Stimulated activated CD4-positive, alpha-beta T cell treated with anti-CD3 and anti-CD28 coated beads, TNF-alpha, amount 100 ng/mL, for 4 hours (primary cell): ENCODE data around the gene VIPR2.
"Not testable (repeated sequence)": the region's sequence is repeated elsewhere in the genome, so short reads cannot be mapped to it uniquely, and the experiment has no call there.

ENCODE experiments used
- DNase-seq, 3 experiments: peaks; one replicate each; pipeline ENCODE4 v3.0.0-alpha.2; 2020; ENCODE audit warnings: low read depth in 3 of 3

VIPR2 gene

DNA sequence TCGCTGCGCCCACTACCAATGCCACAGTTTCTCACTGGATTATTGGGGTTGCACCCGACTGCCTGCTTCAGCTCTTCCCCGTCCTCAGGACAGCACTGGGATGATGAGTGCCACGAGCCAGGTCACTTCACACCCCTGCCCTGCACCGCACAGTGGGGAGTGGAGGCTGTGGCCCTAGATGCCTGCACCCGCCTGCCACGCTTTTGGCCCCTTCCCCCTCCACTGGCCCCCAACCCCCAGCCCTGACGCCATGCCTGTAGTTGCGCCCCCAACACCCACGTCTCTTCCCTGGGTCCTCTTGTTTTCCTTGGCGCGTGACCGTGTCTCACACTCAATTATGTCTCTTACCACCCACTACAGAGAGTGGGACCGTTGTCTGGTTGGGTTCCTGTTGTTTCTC, 134.3 kb downstream of the VIPR2 start:
- DNase-seq = no peak

DNA sequence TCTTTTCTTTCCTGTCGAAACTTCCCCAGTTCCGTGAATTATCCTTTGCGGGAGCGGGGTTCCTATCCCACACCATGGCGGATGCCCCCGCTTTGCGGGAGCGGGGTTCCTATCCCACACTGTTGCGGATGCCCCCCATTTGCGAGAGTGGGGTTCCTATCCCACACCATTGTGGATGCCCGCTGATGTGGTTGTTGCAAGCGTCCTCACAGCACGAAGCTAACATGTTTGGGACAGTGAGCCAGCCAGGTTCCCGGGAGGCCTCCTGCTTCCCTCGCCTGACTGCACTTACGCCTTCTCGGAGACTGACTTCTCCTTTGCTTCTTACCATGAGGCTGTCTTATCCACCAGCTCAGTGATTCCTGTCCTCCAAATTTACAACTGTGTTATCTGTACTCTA, 134.7 kb downstream of the VIPR2 start:
- no peak for DNase-seq

DNA sequence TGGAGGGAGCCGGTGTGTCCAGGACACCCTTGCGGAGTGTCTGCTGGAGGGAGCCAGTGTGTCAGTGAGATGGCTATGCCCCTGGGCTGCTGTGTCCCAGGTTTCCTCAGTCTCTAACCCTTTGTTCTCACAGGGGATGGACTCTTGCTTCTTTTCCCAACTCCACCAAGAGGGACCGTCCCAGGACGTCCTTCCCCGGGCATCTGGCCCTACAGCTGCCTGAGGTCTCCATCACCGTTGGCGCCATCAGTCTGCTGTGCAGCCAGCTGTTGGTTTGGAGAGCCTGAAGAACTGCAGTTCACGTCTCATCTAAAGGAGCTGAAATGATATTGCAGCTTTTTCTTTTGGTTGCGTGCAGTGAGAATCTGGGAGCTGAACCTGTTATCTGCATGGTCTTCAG, 136.2 kb downstream of the VIPR2 start:
- DNase-seq = no peak

DNA sequence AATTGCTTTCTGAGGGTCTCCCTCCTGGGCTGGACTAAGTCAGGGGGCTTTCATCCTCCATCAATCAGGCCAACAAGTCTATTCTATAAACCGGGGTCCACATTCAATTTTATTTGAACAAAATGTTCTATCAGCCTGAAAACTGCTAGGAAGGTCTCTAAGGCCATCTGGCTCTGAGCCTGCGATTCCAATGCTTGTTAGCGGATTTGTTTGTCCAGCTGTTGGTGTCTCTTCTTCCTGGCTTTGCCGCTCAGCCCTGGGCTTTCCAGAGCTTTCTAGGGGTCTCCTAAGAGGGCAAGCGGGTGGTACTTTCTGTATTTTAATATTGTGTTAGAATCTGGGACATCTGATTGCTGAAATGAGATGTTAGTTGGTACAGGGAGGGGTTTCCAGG, 136.7 kb downstream of the VIPR2 start:
- DNase-seq = no peak

DNA sequence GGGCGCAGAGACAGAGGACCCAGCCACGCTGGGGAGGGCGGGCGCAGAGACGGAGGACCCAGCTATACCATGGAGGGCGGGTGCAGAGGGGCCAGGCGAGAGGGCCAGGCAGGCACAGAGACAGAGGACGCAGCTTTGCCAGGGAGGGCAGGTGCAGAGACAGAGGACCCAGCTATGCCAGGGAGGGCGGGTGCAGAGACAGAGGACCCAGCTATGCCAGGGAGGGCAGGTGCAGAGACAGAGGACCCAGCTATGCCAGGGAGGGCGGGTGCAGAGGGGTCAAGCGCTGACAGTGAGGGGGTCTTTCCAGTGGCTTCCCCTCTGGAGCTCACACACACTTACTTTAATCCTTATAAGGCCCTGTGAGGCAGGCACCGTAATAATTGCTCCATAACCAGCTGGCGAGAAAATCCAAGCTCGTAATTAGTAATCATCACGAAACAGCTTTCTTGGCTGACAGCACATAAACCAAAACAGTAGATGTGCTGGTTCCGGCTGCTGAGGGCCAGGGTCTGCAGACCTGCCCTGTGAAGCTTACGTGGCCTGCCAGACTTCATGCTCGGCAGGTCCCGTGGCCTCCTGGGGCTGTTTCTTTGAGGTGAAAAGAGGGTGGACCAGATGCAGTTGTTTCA, 137.2 kb downstream of the VIPR2 start:
- DNase-seq = no peak

DNA sequence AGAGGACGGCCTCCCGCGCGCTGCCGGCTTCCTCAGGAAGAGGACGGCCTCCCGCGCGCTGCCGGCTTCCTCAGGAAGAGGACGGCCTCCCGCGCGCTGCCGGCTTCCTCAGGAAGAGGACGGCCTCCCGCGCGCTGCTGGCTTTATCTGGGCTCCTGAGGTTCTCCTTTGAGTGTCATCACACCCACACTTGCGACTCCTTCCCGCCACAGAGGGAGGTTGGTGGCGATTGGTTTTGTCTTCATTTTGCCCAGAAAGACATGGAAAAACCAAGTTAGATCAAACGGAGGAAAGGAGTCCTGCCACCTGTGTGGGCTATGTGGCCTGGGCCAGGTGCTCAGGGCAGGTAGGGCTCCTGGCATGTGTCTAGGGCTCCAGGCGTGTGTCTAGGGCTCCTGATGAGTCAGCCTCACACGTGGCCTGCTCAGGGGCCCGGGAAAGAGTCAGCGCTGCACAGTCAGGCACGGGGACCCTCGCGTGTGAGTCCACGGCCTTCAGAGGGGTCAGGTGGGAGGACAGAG, 138.0 kb downstream of the VIPR2 start:
- no peak for DNase-seq

DNA sequence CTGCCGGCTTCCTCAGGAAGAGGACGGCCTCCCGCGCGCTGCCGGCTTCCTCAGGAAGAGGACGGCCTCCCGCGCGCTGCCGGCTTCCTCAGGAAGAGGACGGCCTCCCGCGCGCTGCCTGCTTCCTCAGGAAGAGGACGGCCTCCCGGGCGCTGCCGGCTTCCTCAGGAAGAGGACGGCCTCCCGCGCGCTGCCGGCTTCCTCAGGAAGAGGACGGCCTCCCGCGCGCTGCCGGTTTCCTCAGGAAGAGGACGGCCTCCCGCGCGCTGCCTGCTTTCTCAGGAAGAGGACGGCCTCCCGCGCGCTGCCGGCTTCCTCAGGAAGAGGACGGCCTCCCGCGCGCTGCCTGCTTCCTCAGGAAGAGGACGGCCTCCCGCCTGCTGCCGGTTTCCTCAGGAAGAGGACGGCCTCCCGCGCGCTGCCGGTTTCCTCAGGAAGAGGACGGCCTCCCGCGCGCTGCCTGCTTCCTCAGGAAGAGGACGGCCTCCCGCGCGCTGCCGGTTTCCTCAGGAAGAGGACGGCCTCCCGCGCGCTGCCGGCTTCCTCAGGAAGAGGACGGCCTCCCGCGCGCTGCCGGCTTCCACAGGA, 138.6 kb downstream of the VIPR2 start:
- not testable (repeated sequence) for DNase-seq

DNA sequence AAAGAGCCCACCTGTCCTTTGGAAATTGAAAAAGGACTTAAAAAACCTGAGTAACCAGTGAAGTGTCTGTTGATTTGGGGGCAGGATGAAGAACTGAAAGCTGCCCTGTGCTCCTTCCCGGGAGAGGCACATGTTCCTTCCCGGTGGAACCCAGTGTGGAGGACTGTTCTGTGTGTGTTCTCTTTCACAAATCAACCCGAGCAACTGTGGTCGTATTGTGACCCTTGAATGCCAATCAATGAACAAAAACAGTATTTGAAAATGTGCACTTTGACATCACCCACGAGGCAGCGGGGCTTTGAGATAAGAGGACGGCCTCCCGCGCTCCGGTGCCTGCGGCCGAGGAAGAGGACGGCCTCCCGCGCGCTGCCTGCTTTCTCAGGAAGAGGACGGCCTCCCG, 139.0 kb downstream of the VIPR2 start:
- no peak for DNase-seq

DNA sequence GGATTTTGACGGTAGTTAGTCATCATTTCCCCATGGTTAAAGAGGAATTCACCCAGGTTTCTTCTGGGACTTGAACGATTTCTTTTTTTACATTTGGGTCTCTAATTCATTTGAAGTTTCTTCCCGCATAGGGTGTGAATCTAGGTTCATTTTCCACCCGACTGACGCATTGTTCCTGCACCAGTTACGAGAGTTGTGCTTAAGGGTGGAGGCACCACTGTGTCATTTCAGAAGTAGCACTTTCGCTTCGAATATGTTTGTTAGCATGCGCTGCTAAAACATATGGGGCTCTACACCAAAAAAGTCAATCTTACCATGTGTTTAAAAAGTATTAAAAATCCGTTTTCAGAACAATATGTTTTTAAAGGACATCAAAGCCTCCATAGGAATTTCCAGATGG, 140.3 kb downstream of the VIPR2 start:
- DNase-seq = no peak

DNA sequence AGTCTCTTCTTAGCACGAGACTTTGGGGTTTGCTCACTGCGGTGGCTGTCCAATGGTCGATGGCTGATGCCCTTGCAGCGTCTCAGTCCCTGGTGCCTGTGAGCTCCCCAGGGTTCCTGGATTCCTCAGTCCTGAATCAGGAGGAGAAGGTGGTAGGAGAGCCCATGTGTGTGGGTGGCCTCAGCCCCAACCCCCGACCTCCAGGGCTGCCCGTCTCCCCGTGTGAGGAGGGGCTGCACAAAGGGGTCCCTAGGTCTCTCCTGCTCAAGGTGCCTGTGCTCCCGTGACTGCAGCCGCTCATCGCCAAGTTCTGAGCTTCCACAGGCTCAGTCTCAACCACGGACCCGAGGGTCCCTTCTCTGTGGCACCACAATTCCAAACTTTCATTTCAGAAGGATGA, 142.9 kb downstream of the VIPR2 start:
- no peak for DNase-seq

DNA sequence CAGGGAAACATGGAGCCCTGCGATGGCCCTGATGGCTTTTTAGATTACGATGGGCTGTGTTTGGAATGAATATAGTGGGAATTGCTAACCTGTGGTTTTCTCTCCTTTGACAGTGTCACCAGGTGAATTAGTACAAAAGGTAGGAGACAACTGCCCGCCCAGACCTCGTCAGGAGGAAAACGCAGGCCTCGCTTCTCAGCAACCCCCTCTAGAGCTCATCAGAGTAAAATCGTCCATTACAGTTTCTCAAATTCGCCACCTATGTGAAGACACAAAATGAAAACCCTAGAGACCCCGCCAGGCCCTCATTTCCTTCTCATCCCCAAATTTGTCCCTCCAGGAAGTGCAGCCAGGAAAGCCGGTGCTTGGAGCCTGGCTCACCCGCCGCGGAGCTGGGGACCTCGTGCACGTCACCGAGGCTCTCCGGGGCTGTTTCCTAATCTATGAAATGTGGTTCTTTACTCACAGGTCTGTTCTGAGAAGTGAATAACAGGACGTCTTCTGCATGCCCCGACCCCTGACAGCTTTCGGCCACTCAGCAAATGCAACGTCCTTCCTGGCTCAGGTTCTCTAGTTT, 143.7 kb downstream of the VIPR2 start:
- no peak for DNase-seq

DNA sequence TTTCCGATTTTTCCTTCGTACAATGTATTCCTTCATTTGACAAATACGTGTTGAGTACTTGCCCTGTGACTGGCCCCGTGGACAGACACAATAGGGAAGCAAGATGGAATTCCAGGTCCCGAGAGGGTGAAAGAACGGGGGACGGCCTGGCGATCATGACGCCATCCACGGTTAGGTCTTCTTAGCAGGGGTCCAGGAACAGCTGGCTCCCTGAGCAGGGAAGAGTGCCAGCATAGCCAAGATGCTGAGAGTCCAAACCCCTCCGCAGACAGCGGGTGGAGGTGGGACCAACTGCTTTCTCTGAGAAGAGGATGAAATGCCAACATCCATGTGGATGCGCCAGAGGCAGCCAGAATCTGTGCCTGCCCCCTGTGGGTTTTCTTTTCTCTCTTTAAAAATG, 144.6 kb downstream of the VIPR2 start:
- DNase-seq = no peak

DNA sequence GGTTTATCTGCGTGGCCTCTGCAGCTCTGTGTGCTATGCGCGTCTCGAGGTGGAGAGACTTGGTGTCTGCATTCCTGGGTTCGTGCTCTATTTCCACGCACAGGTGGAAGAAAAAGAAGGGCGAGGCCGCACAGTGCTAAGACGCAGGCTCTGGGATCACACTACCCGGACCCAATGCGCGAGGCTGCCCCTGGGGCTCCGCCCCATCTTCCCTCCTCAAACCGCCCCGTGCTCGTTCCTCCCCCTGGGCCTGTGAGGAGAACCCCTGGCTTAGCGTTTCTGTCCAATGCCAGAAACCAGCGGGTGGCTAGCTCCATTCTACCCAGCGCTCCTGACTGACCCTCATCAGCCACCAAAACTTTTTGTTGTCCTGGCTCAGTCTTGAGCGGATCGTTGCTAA, 145.2 kb downstream of the VIPR2 start:
- DNase-seq = no peak

DNA sequence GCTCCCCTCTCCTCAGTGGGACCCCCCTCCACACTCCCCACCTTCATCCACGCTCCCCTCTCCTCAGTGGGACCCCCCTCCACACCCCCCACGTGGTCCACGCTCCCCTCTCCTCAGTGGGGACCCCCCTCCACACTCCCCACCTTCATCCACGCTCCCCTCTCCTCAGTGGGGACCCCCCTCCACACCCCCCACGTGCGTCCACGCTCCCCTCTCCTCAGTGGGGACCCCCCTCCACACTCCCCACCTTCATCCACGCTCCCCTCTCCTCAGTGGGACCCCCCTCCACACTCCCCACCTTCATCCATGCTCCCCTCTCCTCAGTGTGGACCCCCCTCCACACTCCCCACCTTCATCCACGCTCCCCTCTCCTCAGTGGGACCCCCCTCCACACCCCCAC, 146.4 kb downstream of the VIPR2 start:
- DNase-seq = not testable (repeated sequence)

DNA sequence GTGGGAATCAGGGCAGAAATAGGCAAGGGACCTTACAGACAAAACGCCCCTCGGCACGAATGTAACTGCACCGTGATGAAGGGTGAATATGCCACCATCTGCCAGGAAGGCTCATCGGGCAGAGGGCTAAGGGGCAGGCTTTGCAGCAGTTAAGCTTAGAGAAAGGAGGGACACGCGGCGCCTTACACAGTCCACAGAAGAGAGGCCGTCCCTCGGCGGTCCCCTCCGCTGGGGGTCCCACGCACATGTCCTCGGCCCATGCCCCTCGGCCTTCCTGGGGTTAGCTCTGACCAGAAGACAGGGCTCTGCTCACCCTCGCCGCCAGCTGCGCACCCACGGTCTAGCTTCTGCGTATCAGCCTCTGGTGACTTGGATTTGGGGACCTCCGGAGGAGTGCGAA, 147.2 kb downstream of the VIPR2 start:
- no peak for DNase-seq

DNA sequence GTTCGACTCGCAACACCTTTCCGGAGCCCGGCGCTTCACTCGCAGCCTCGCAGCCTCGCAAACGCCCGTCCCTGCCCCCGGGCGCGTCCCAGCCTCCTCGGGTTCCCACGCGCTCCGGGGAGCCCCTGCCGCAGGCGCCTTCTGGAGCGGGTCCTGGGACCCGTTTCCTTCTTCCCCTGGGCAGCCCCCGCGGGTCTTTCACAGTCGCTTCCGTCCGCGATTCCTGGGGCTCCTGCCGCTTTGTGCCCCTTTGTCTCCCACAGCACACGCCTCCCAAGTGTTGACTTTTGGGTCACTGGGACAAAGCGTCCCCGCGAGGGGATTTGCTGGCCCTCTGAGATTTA, 147.6 kb downstream of the VIPR2 start:
- no peak for DNase-seq

DNA sequence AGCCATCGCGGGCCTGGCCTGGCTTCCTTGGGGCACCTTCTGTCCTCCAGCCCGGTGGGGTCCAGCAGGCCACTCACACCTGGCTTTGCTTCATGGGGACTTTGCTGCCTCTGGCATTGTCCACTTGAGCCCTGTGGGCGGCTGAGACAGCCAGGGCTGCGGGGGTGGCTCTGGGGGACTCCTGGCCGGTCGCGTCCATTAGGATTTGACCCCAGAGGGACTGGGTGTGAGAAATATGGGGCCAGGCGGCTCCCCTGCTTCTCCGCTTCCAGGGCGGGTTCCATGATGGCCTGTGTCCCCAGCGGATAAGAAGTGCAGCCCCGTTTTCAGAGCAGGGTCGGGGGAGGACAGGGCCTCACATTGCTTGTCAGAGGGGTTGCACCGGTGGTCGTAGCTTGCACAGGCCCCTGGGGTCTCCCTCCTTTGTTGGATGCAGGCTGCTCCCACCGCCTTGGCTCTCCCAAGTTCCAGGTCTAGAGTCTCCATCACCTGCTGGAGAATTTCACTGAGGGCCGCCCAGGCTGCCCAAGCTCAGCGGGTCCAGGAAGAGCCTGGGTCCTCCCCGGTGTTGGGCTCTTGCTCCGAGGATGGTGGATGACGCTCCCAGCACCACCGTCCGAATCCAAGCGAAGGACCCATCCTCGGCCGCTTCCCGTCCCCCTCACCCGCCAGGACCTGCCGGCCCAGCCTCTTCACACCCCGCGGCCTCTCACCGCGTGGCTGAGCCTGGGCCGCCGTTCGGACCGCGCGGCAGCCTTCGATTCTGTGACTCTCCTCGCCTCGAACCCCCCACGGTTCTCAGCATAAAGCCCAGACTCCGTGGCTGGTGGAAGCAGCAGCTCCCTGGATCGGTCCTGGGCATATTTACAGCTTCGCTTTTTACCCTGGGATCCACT, 148.2 kb downstream of the VIPR2 start:
- no peak for DNase-seq

DNA sequence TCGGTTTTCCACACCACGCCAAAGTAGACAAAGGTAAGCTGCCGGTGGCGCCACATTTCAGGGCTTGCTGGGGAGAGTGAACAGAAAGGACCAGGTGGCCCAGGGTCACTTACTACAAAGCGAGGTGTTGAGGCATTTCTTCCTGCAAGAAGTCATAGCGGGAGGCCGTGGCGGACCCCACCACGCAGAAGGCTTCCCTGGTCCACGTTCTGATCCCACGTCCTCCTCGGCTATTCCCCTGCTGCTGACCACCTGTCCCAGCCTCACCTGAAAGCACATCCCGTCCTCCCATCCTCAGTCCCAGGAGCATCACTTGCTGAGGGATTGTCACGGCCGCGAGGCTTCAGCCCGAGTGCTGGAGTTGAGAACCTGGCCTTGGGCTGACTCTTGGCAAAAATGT, 149.2 kb downstream of the VIPR2 start:
- DNase-seq = no peak

DNA sequence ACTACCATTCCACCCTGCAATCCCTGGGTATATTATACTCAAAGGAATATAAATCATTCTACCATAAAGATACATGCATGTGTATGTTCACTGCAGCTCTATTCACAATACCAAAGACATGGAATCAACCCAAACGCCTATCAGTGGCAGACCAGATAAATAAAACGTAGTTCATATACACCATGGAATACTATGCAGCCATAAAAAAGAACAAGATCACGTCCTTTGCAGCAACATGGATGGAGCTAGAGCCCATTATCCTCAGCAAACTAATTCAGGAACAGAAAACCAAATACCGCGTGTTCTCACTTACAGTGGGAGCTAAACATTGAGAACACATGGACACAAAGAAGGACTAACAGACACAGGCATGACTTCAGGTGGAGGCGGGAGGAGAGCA, 150.0 kb downstream of the VIPR2 start:
- DNase-seq = no peak

DNA sequence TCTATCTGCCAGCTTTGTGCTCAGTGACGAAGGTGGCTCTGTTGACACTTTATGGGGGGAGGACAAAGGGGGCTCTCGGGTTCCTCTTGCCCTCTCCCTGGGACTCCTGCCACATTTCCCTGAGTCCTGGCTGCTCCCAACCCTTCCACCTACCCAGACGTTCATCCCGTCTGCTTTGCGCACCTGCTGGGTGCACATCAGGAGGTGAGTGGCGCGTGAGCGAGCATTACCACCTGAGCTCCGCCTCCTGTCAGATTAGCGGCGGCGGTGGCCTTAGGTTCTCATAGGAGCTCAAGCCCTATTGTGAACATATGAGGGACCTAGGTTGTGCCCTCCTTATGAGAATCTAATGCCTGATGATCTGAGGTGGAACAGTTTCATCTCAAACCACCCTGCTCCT, 151.1 kb downstream of the VIPR2 start:
- DNase-seq = no peak

DNA sequence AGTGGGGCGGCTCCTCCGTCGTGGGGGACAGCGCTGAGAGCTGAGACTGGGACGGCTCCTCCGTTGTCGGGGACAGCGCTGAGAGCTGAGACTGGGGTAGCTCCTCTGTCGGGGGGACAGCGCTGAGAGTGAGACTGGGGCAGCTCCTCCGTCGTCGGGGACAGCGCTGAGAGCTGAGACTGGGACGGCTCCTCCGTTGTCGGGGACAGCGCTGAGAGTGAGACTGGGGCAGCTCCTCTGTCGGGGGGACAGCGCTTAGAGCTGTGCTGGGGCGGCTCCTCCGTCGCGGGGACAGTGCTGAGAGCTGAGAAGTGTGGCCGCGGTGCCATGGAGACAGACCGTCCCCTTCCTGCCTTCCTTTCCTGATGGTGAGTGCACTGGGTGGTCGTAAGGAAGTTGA, 151.9 kb downstream of the VIPR2 start:
- no peak for DNase-seq

DNA sequence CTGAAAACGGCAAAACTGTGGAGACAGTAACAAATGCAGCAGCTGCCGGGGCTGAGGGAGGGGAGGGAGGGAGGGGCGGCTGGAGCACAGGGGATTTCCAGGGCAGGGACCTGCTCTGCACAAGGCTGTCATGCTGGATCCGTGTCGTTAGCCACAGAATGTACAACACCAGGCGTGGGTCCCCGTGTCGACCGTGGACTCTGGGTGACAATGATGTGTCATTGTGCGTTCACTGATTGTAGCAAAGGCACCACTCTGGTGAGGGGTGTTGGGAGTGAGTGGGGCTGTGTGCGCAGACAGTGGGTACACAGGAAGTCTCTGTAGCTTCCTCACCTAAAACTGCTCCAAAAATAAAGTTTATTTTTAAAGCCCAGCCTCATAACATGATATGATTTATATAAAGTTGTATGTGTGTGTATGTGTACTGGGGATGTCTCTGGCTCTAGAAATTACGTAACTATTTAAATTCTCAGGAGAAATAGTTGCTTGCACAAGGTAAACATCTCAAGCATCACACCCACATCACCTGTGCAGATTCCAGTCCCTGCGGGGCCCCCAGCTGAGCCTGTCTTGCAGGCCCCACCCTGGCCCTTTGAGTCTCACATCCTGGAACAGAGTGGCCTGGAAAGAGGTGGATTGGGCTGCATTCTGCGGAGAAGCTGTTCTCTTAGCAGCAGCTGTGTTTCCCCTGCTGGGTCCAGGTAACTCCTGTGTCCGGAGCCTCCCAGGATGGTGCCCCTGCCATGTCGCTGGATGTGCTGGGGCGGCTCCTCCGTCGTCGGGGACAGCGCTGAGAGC, 152.6 kb downstream of the VIPR2 start:
- DNase-seq = no peak
